ENCODE results near the gene HSP90B1.

Gene HSP90B1

DNA sequence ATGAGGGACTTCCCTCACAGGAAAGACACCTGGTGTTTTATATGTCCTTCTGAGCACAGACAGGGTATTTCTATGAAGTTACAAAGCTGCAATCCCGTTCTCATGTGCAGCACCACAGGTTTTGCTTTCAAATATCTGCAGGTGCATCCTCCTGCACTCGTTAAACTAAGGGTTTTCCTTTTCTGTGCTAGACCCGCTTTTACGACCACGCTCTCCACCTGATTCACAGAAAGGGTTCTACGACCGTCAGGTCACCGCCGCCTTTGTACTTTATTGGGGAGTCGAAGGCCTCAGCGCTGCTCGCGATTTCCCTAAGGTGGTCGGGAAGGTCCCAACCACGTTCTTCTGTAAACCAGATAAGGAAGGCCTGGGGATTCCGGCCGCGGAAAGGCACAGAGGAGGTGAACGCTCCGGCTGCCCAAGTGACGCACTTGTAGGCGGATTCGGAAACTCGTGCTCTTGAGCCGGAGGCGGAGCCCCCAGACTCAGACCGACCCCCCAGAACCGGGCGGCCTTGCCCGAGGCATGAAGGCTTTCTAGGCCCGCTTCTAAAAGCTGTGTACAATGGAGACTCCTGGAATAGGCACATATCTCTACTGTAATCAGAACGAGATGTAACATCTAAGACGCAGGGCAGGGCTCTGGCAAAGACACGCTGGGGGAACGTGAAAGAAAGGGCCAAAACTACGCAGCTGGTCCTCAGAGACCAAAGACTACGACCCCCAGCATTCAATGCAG is 995 bp upstream of the HSP90B1 start:
- Mint-ChIP-seq H3K27me3 (ENCODE audit: low read depth) (no peaks in the 10 kb centered on the region), H3K4me1 (peaks cover 42% of the 10 kb centered on the region), H3K9me3 (no peaks in the 10 kb centered on the region), H3K36me3 (ENCODE audit: low read depth) (peaks cover 21% of the 10 kb centered on the region), H3K4me3 (peak overlapping the region; percentile 85 to 93 (median 92)), H3K27ac (peak overlapping the region; percentile 99 to 100 (median 100))
- TF ChIP-seq, protein P1, sequence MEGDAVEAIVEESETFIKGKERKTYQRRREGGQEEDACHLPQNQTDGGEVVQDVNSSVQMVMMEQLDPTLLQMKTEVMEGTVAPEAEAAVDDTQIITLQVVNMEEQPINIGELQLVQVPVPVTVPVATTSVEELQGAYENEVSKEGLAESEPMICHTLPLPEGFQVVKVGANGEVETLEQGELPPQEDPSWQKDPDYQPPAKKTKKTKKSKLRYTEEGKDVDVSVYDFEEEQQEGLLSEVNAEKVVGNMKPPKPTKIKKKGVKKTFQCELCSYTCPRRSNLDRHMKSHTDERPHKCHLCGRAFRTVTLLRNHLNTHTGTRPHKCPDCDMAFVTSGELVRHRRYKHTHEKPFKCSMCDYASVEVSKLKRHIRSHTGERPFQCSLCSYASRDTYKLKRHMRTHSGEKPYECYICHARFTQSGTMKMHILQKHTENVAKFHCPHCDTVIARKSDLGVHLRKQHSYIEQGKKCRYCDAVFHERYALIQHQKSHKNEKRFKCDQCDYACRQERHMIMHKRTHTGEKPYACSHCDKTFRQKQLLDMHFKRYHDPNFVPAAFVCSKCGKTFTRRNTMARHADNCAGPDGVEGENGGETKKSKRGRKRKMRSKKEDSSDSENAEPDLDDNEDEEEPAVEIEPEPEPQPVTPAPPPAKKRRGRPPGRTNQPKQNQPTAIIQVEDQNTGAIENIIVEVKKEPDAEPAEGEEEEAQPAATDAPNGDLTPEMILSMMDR (IDR thresholded peaks at IDR 0.05; ENCODE audit: unreplicated experiment in 3 of 3), result no peak

DNA sequence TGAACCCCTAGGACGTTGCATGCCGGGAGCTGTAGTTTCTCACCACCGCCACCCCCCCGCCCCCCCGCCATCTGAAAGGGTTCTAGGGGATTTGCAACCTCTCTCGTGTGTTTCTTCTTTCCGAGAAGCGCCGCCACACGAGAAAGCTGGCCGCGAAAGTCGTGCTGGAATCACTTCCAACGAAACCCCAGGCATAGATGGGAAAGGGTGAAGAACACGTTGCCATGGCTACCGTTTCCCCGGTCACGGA is 501 bp upstream of the HSP90B1 start:
- Mint-ChIP-seq H3K9me3 (no peaks in the 10 kb centered on the region), H3K36me3 (ENCODE audit: low read depth) (peaks cover 25% of the 10 kb centered on the region), H3K4me1 (peaks cover 45% of the 10 kb centered on the region), H3K4me3 (peak overlapping the region; percentile 85 to 93 (median 92)), H3K27me3 (ENCODE audit: low read depth) (no peaks in the 10 kb centered on the region), H3K27ac (peak overlapping the region; percentile 99 to 100 (median 100))
- TF ChIP-seq, protein P1 (IDR thresholded peaks at IDR 0.05; ENCODE audit: unreplicated experiment in 3 of 3), result no peak

DNA sequence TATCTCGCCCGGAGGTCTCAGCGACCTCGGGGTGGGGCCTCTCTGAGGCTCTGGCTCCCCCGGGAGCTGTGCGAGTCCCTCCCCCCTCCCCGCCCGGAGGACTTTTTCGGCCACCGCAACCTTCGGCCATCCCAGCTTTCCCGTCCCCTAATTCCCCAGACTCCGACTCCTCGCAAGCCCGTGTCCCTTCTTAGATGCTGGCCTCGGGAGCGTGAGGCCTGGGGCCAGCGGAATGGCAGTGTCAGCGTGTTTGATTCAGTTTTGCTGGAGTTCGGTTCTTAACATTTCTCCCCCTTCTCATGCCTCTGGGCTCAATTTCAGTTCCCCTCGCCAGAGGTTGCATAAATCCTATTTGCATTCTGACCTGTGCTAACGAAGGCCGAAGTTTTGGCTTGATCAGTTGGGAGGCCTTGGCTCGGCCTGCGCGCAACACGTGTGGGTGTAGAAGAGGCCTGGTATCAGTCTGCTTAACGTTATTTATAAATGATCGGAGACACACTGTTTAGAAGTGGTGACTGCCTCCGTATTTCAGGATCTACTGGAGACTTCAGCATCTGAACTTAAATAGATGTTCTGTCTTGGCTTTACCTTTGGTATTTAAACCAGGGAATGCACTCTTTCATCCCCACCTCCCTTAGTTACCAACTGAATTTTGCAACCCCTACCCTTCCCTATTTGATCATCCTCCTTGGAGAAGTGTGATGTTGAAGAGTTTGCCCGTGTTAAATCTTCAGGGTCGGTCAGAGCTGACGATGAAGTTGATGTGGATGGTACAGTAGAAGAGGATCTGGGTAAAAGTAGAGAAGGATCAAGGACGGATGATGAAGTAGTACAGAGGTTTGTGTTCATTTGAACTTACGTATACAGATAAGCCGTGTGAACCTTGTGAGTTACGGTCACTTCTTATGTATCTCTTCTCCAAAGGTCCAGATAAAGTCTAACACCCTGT is 851 bp downstream of the HSP90B1 start:
- no peaks in the 10 kb centered on the region for H3K27me3 Mint-ChIP-seq (ENCODE audit: low read depth)
- H3K4me1 Mint-ChIP-seq, result peaks cover 58% of the 10 kb centered on the region
- peak overlapping the region; percentile 99 to 100 (median 100) for H3K27ac Mint-ChIP-seq
- peaks cover 38% of the 10 kb centered on the region for H3K36me3 Mint-ChIP-seq (ENCODE audit: low read depth)
- no peaks in the 10 kb centered on the region for H3K9me3 Mint-ChIP-seq
- TF ChIP-seq, protein P1 (IDR thresholded peaks at IDR 0.05; ENCODE audit: unreplicated experiment in 3 of 3), result no peak
- H3K4me3 Mint-ChIP-seq, result peak overlapping the region; percentile 85 to 93 (median 92)

DNA sequence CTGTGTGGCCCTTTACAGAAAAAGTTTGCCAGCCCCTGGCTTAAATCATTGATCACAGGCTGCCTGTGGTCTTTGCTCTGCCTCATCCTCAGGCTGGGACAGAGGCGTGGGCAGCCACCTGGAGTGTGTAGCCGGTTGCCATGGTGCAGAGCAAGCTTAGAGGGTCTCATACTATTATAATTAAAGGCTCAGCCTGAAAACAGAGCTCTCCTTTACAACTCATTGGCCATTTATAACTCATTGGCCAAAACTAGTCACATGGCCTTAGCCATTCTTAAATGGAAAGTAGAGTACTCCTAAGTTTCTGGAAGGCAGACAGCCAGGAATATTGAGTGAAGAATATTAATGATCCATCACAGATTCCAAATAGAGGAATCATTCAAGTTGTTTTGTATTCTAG is 3.0 kb downstream of the HSP90B1 start:
- TF ChIP-seq, protein P1 (IDR thresholded peaks at IDR 0.05; ENCODE audit: unreplicated experiment in 3 of 3), result no peak
- H3K9me3 Mint-ChIP-seq, result no peaks in the 10 kb centered on the region
- peaks cover 52% of the 10 kb centered on the region for H3K4me1 Mint-ChIP-seq
- H3K27me3 Mint-ChIP-seq (ENCODE audit: low read depth), result no peaks in the 10 kb centered on the region
- peaks cover 54% of the 10 kb centered on the region for H3K36me3 Mint-ChIP-seq (ENCODE audit: low read depth)
- H3K27ac Mint-ChIP-seq, result no peak overlapping the region
- H3K4me3 Mint-ChIP-seq, result peak overlapping the region; percentile 68 to 93 (median 85)

DNA sequence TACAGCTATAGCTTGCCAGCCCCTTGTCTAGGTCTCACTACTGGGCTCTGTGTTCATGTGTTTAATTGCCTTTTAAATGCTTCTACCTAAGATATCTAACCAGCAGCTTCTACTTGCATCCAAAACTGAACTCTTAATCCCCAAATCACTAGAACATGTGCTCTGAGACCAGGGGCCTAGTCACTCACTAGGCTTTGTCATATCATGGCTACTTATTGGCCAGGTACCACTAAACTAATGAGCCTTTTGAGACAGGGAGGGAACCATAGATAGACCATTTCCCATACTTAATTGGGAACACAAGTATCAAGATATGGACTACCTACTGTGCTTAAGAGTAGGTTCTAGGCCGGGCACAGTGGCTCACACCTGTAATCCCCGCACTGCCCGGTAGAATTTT is 6.5 kb downstream of the HSP90B1 start:
- no peaks in the 10 kb centered on the region for H3K9me3 Mint-ChIP-seq
- peaks cover 81% of the 10 kb centered on the region for H3K36me3 Mint-ChIP-seq (ENCODE audit: low read depth)
- no peaks in the 10 kb centered on the region for H3K27me3 Mint-ChIP-seq (ENCODE audit: low read depth)
- H3K4me1 Mint-ChIP-seq, result peaks cover 35% of the 10 kb centered on the region
- no peak overlapping the region for H3K27ac Mint-ChIP-seq
- no peak overlapping the region for H3K4me3 Mint-ChIP-seq
- TF ChIP-seq, protein P1 (IDR thresholded peaks at IDR 0.05; ENCODE audit: unreplicated experiment in 3 of 3), result no peak

Data from nephron (organoid).